Stomach smooth muscle (tissue), 2 donors: ENCODE data around the gene QKI.
A peak's percentile ranks its signal among the peaks of the same experiment; 100 is the strongest.

Experiments used
- H3K27ac ChIP-seq: one replicate; pipeline ENCODE4 v1.7.0; 2013; ENCODE audit warnings: mild to moderate bottlenecking, low read length, inconsistent platforms
- H3K27me3 ChIP-seq, 2 donors: one replicate each; pipeline ENCODE4 v1.7.0; 2013; ENCODE audit warnings: low read length in 2 of 2; ENCODE audit not compliant: insufficient read depth in 2 of 2, control insufficient read depth in 1 of 2
- H3K36me3 ChIP-seq, 2 donors: one replicate each; pipeline ENCODE4 v1.7.0; 2013; ENCODE audit warnings: low read length in 2 of 2; ENCODE audit not compliant: control insufficient read depth in 2 of 2, insufficient read depth in 2 of 2
- H3K4me1 ChIP-seq: one replicate; pipeline ENCODE4 v1.7.0; 2013; ENCODE audit warnings: low read length; ENCODE audit not compliant: control insufficient read depth, insufficient read depth
- H3K4me3 ChIP-seq, 2 donors: one replicate each; pipeline ENCODE4 v1.7.0; 2013; ENCODE audit warnings: low read length in 2 of 2
- H3K9ac ChIP-seq, 2 donors: one replicate each; pipeline ENCODE4 v1.7.0; 2013; ENCODE audit warnings: low read length in 2 of 2, mild to moderate bottlenecking in 1 of 2
- H3K9me3 ChIP-seq, 2 donors: one replicate each; pipeline ENCODE4 v1.7.0; 2013; ENCODE audit warnings: low read length in 2 of 2; ENCODE audit not compliant: control insufficient read depth in 2 of 2
- donor health status: healthy.
- donor health status: Pancreatic carcinoma.

The QKI gene

DNA sequence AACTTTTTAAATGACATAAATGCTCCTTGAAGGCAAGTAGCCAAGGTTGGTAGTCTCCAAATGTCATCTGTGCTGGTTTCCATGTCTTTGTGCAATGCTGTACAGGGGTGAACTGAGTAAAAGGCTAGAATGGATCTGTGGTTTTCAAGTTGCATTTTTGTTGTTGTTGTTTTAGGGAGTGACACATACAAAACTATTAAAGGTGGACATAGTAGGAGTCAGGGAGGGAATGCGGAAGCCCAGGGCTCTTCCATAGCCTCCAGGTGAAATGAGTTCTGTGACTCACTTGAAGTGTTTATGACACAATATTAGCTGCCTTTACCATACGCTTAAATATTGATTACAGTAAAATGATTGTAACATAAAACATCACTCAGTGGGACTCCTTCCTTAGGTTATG, 22.5 kb upstream of the QKI start:
- Histone ChIP-seq H3K9me3 (no peaks in the 10 kb centered on the region), H3K4me3 (no peak overlapping the region), H3K27ac (no peak overlapping the region), H3K9ac (no peak overlapping the region), H3K27me3 (no peaks in the 10 kb centered on the region), H3K4me1 (peaks cover 12% of the 10 kb centered on the region), H3K36me3 (no peaks in the 10 kb centered on the region)

DNA sequence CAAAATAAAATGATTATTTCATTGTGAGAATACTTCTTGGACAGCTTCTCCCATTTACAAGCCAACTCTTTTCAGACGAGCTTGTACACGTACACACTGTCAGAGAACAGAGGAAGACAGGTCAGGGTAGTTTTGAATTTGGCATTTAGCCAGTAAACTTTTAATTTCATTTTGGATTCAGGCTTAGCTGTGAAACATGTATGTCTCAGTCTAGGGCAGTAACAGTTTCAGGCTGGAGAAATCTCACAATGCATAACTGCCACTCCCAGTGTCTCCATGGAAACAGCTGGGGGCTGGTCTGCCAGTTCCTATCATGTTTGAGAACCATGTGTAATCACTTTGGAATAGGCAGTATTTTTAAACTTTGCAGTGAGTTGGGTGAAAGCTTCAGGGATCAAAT, 22.0 kb upstream of the QKI start:
- Histone ChIP-seq H3K27ac (no peak overlapping the region), H3K36me3 (no peaks in the 10 kb centered on the region), H3K9ac (no peak overlapping the region), H3K27me3 (no peaks in the 10 kb centered on the region), H3K4me3 (no peak overlapping the region), H3K9me3 (no peaks in the 10 kb centered on the region), H3K4me1 (peaks cover 12% of the 10 kb centered on the region)

DNA sequence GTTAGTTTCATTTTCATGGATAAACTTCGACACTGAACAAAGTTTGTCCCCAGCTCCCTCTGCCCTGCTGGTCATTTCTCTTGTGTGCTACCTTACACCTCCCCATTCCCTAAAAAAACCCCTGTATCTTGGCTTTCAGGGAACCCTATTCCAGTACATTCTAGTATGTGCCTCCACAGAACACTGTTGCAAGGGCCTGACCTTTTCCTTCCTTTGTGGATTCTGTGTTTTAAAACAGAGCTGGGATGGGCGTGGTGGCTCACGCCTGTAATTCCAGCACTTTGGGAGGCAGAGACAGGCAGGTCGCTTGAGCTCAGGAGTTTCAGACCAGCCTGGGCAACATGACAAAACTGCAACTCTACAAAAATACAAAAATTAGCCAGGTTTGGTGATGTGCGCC, 20.6 kb upstream of the QKI start:
- Histone ChIP-seq H3K27ac (no peak overlapping the region), H3K4me1 (peaks cover 12% of the 10 kb centered on the region)

DNA sequence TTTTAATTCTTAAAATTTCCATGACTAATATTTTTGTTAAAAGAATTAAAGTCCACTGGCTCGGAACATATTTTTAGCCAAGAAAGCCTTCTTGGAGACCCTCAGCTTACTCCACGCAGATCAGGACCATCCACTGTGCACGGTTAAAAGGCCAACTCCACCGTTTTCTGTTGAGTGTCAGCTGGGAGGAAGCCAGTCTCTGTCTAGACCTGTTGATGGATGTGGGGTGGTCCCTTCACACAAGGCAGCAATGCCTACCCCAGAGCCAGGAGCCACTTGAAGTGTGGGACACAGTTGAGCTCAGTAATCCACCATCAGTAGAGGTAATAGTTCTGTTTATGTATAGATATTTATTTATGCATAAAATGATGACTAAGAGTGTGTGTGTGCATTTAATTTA, 19.9 kb upstream of the QKI start:
- H3K4me1 ChIP-seq: peaks cover 12% of the 10 kb centered on the region
- no peak overlapping the region for H3K4me3 ChIP-seq
- H3K9me3 ChIP-seq: no peaks in the 10 kb centered on the region
- no peak overlapping the region for H3K9ac ChIP-seq
- H3K27ac ChIP-seq: no peak overlapping the region
- H3K27me3 ChIP-seq: no peaks in the 10 kb centered on the region
- H3K36me3 ChIP-seq: no peaks in the 10 kb centered on the region

More for the DNA sequence above, 20.6 kb upstream of the QKI start:
- Histone ChIP-seq H3K9me3 (no peaks in the 10 kb centered on the region), H3K9ac (no peak overlapping the region), H3K36me3 (no peaks in the 10 kb centered on the region), H3K4me3 (no peak overlapping the region), H3K27me3 (no peaks in the 10 kb centered on the region)

DNA sequence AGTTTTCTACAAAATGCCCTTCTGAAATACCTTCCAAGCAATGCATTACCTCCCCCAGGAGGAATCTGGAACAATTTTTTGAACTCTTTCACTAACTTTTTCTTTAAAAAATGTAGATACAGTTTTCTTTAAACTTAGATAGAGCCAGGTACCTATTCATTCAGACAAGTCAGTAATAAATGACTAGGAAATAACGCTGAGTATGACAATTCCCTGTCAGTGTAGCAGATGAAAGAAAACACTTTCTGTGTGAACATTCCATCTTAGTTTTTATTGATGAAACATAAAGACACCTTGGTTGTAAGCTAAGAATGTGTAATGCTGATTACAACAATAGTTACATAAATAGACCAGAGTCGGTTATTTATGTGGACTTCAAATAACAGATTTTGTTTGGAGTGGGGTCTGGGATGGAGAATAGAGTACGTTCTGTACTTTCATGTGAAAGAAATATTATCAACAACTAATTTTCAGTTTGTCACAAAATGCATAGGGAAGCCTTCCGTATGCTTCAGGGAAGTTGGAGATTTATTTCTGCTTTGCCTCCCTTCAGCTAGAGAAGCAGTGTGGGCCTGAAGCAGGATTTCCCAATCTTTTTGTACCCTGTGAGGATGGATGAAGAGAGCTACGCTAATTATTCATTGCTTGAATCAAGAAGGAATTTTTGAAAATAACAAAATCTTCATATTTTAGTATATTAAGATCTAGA, 19.2 kb upstream of the QKI start:
- Histone ChIP-seq H3K4me3 (no peak overlapping the region), H3K4me1 (peaks cover 12% of the 10 kb centered on the region), H3K9me3 (no peaks in the 10 kb centered on the region), H3K9ac (no peak overlapping the region), H3K27ac (no peak overlapping the region), H3K27me3 (no peaks in the 10 kb centered on the region), H3K36me3 (no peaks in the 10 kb centered on the region)

DNA sequence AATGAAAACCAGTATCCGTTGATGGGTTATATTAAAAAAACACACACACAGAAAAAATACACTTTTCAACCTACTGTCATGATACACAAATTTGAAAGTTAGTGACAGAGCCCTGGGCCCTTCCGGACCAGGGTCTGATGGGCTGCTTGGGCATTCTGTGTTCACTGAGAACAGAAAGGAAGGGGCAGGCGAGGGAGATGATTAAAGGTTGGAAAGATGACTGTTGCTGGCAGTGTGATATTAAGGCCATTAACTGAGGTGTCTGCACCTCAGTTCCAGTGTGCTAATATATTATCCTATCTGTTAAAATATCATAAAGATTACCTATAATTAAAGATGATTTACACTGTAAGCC, 18.7 kb upstream of the QKI start:
- no peak overlapping the region for H3K27ac ChIP-seq

DNA sequence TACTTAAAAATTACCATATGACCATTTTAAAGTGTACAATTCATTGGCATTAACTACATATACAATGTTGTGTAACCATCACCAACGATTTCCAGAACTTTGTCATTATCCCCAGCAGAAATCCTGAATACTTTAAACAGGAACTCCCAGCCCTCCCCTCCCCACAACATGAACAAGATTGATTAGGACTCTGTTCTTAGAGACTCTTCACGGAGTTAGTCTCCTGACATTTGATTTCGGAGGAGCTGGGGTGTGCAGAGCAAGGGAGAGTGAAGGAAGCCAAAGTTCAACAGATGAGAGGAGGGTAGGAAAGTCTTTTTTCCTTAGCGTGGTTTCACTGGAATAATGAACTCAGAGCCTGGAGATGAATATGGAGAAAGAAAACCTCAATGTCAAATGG, 17.2 kb upstream of the QKI start:
- no peaks in the 10 kb centered on the region for H3K27me3 ChIP-seq
- H3K27ac ChIP-seq: no peak overlapping the region
- H3K36me3 ChIP-seq: no peaks in the 10 kb centered on the region
- H3K4me3 ChIP-seq: peak overlapping the region in 1 of 2 donors; percentile 79
- no peaks in the 10 kb centered on the region for H3K9me3 ChIP-seq
- peaks cover 12% of the 10 kb centered on the region for H3K4me1 ChIP-seq
- no peak overlapping the region for H3K9ac ChIP-seq

More for the DNA sequence above, 18.7 kb upstream of the QKI start:
- H3K4me1 ChIP-seq: peaks cover 12% of the 10 kb centered on the region
- no peaks in the 10 kb centered on the region for H3K27me3 ChIP-seq
- H3K9me3 ChIP-seq: no peaks in the 10 kb centered on the region
- no peak overlapping the region for H3K9ac ChIP-seq
- H3K4me3 ChIP-seq: no peak overlapping the region
- no peaks in the 10 kb centered on the region for H3K36me3 ChIP-seq

DNA sequence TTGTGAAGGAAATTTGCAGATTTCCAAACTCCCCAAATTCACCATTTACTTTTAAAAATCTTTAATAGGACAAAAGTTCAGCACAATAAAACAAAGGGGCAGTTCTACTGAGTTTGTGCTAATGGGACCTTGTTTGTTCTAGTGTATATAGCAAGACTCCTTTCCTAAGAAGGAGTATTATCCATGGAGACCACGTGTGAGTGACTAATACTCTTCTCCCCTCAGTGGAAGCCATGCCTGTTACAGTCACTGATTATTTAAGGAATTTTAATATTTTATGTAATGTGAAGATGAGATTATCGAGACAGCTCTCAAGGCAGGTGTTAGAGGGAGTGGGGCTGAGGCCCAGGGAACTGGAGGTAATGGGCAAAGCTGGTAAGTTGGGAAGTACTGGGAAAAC, 16.4 kb upstream of the QKI start:
- Histone ChIP-seq H3K4me3 (no peak overlapping the region), H3K27me3 (no peaks in the 10 kb centered on the region), H3K9me3 (no peaks in the 10 kb centered on the region), H3K4me1 (peaks cover 8% of the 10 kb centered on the region), H3K36me3 (no peaks in the 10 kb centered on the region), H3K9ac (no peak overlapping the region), H3K27ac (no peak overlapping the region)

DNA sequence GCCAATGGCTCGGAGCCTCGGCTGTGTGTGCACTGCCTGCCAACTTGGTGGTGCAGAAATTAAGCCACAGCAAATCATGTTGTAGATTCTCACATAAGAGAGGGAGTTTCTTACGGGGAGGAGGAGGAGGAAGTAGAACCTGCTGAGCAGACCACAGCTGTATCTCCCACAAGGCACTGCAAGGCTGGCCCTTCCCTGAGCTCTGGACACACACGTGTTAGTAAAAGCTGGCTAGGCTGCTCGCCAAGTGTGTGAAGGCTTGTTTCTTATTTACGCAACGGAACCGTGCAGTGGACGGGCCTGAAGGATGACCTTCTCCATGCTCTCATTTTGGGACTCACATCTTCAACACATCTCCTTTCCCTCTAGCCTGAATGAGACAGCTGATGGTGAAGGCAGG, 15.7 kb upstream of the QKI start:
- H3K4me3 ChIP-seq: no peak overlapping the region
- no peak overlapping the region for H3K27ac ChIP-seq
- H3K9me3 ChIP-seq: no peaks in the 10 kb centered on the region
- H3K27me3 ChIP-seq: no peaks in the 10 kb centered on the region
- no peak overlapping the region for H3K9ac ChIP-seq
- no peaks in the 10 kb centered on the region for H3K36me3 ChIP-seq
- H3K4me1 ChIP-seq: peaks cover 8% of the 10 kb centered on the region

DNA sequence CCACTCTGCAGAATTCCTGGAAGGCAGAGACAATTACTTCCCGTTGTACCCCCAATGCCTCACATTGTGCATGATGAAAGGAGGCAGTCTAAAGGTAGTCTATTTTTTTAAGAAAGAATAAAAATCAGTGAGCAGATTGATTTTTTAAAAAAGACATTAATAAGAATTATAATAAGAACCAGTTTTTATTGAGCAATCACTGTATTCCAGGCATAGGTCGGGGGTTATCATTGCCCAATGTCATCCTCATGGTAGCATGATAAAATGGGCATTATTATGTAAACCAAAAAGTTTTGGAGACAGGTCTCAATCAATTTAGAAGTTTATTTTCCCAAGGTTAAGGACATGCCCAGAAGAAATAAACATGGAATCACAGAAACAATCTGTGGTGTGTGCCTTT, 14.0 kb upstream of the QKI start:
- Histone ChIP-seq H3K9ac (no peak overlapping the region), H3K27me3 (no peaks in the 10 kb centered on the region), H3K4me1 (peaks cover 15% of the 10 kb centered on the region), H3K4me3 (no peak overlapping the region), H3K36me3 (no peaks in the 10 kb centered on the region), H3K27ac (no peak overlapping the region), H3K9me3 (no peaks in the 10 kb centered on the region)

DNA sequence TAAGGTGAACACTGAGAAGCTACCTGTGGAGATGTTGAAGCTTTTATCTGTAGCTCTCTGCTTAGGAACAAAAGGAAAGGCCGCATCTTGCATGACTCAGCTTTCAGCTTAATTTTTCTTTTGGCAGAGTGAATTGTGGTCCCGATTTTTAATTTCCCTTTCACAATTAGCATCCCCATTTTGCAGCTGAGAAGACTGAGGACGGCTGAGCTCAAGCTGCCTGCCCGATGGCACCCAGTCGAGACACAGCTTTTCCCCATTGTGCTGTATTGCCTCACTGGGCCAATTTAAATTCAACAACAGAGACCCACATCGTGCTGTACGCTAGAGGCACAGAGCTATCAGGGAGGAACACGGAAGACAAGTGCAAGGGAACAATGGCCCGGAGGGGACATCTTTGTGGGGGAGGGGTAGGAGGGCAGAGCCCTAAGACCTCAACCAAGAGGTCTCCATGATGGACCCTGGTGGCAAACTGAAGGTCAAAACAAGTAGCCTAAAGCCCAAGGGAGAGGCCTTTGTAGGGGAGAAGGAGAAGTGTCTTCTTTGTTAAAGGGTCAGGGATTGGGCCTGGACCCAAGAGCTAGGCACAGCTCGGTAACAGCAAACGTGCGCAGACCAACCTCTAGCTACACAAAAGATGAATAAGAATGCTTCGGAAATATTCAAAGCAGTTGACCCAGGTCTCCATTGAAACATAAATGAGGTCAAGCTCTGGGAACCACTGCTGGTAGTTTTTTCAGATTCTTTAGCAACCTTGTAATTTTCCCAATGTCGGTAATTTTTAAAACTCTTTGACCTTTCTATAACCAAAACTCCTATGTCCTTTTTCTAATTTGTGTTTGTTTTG, 13.3 kb upstream of the QKI start:
- Histone ChIP-seq H3K27me3 (no peaks in the 10 kb centered on the region), H3K4me3 (no peak overlapping the region), H3K4me1 (peaks cover 14% of the 10 kb centered on the region), H3K9me3 (no peaks in the 10 kb centered on the region), H3K27ac (no peak overlapping the region), H3K9ac (no peak overlapping the region), H3K36me3 (no peaks in the 10 kb centered on the region)
